Stimulated activated naive B cell treated with anti-CD40 and anti-IgM and Interleukin-4, amounts not matched to agents 10 μg/mL and 1 μg/mL and 100 μg/mL, for 72 hours (primary cell): Measurements from ENCODE around the gene ZNF747.
A peak's percentile ranks its signal among the peaks of the same experiment; 100 is the strongest.

ENCODE experiments used
- ATAC-seq, 2 donors: fragments of 150-1000 bp; cut with Tn5 transposase; replicated peaks; 2 replicates each; pipeline ENCODE4 v1.10.0; 2021; ENCODE audit warnings: moderate library complexity in 1 of 2
- DNase-seq: peaks from one replicate; pipeline ENCODE4 v3.0.0; 2021
- H3K27ac Mint-ChIP-seq: one replicate; pipeline ENCODE4 v1.8.0; 2022; ENCODE audit warnings: mild to moderate bottlenecking, mixed read lengths
- H3K27me3 Mint-ChIP-seq, 2 donors: one replicate each; pipeline ENCODE4 v1.8.0; 2022; ENCODE audit warnings: mixed read lengths in 2 of 2
- H3K36me3 Mint-ChIP-seq, 2 donors: one replicate each; pipeline ENCODE4 v1.8.0; 2022; ENCODE audit warnings: mixed read lengths in 2 of 2, mild to moderate bottlenecking in 1 of 2
- H3K4me1 Mint-ChIP-seq, 2 donors: one replicate each; pipeline ENCODE4 v1.8.0; 2022; ENCODE audit warnings: mixed read lengths in 2 of 2, mild to moderate bottlenecking in 1 of 2
- H3K4me3 Mint-ChIP-seq, 2 donors: one replicate each; pipeline ENCODE4 v1.8.0; 2022; ENCODE audit warnings: mild to moderate bottlenecking in 2 of 2, mixed read lengths in 2 of 2, moderate library complexity in 1 of 2
- H3K9me3 Mint-ChIP-seq, 2 donors: one replicate each; pipeline ENCODE4 v1.8.0; 2022; ENCODE audit warnings: mixed read lengths in 2 of 2, mild to moderate bottlenecking in 1 of 2

The ZNF747 gene

GRCh38 chr16:30533146-30533522 is 1.5 kb downstream of the ZNF747 start:
- Mint-ChIP-seq H3K27me3 (no peaks in the 10 kb centered on the region), H3K4me3 (peak overlapping the region; percentile 80 to 100), H3K9me3 (no peaks in the 10 kb centered on the region), H3K27ac (peak overlapping the region; percentile 84), H3K4me1 (peaks cover 17 to 56% of the 10 kb centered on the region in 2 donors), H3K36me3 (peaks cover 29 to 37% of the 10 kb centered on the region in 2 donors)
- DNase-seq, result no peak
- ATAC-seq, result no peak

GRCh38 chr16:30532285-30533145 is 2.1 kb downstream of the ZNF747 start:
- Mint-ChIP-seq H3K4me3 (peak overlapping the region in 1 of 2 donors; percentile 80), H3K27ac (peak overlapping the region; percentile 84), H3K4me1 (peaks cover 22 to 62% of the 10 kb centered on the region in 2 donors), H3K9me3 (no peaks in the 10 kb centered on the region), H3K36me3 (peaks cover 27 to 30% of the 10 kb centered on the region in 2 donors), H3K27me3 (no peaks in the 10 kb centered on the region)
- ATAC-seq (no peak), DNase-seq (no peak)

- ATAC-seq, result no peak
- Mint-ChIP-seq H3K4me1 (peaks cover 24 to 56% of the 10 kb centered on the region in 2 donors), H3K27ac (peak overlapping the region; percentile 59), H3K4me3 (no peak overlapping the region), H3K9me3 (no peaks in the 10 kb centered on the region), H3K36me3 (peaks cover 13 to 16% of the 10 kb centered on the region in 2 donors), H3K27me3 (no peaks in the 10 kb centered on the region)
- DNase-seq, result no peak
These were observed 4.3 kb downstream of the ZNF747 start for GRCh38 chr16:30530163-30531037.

GRCh38 chr16:30528799-30529457 is 5.7 kb downstream of the ZNF747 start:
- Mint-ChIP-seq H3K4me3 (peak overlapping the region in 1 of 2 donors; percentile 37), H3K27me3 (no peaks in the 10 kb centered on the region), H3K4me1 (peaks cover 29 to 66% of the 10 kb centered on the region in 2 donors), H3K36me3 (peaks cover 7 to 20% of the 10 kb centered on the region in 2 donors), H3K9me3 (no peaks in the 10 kb centered on the region), H3K27ac (peak overlapping the region; percentile 96)
- DNase-seq, result no peak
- ATAC-seq, result no peak

GRCh38 chr16:30527635-30528178 is 7.0 kb downstream of the ZNF747 start:
- DNase-seq, result peak; percentile 59
- H3K27ac Mint-ChIP-seq, result peak overlapping the region; percentile 96
- H3K4me3 Mint-ChIP-seq, result peak overlapping the region; percentile 89 to 93
- ATAC-seq, result peak; percentile 54 to 56
- H3K27me3 Mint-ChIP-seq, result no peaks in the 10 kb centered on the region
- peaks cover 7 to 17% of the 10 kb centered on the region in 2 donors for H3K36me3 Mint-ChIP-seq
- H3K4me1 Mint-ChIP-seq, result peaks cover 26 to 63% of the 10 kb centered on the region in 2 donors
- H3K9me3 Mint-ChIP-seq, result no peaks in the 10 kb centered on the region

- Mint-ChIP-seq H3K9me3 (no peaks in the 10 kb centered on the region), H3K27ac (peak overlapping the region; percentile 96), H3K4me3 (peak overlapping the region; percentile 89 to 93), H3K36me3 (peaks cover 12 to 20% of the 10 kb centered on the region in 2 donors), H3K4me1 (peaks cover 29 to 63% of the 10 kb centered on the region in 2 donors), H3K27me3 (no peaks in the 10 kb centered on the region)
- DNase-seq, result peak; percentile 98
- ATAC-seq, result peak; percentile 83 to 85
These were observed 7.6 kb downstream of the ZNF747 start for GRCh38 chr16:30526823-30527634.

- Mint-ChIP-seq H3K4me1 (peaks cover 29 to 63% of the 10 kb centered on the region in 2 donors), H3K36me3 (peaks cover 16 to 17% of the 10 kb centered on the region in 2 donors), H3K27ac (peak within 1 kb of the TSS; percentile 96), H3K9me3 (no peaks in the 10 kb centered on the region), H3K27me3 (no peaks in the 10 kb centered on the region), H3K4me3 (peak within 1 kb of the TSS; percentile 90 to 93)
- DNase-seq (peak; percentile 41), ATAC-seq (peak; percentile 23 to 27)
These were observed 8.4 kb downstream of the ZNF747 start, which contains the start of gene ZNF768 for GRCh38 chr16:30526137-30526822. ZNF768 (minus strand) TSS chr16:30526566; CDS start chr16:30526413, 153 bp downstream.

- Mint-ChIP-seq H3K4me3 (peak overlapping the region; percentile 90 to 93), H3K9me3 (no peaks in the 10 kb centered on the region), H3K36me3 (peaks cover 13 to 15% of the 10 kb centered on the region in 2 donors), H3K27me3 (no peaks in the 10 kb centered on the region), H3K4me1 (peaks cover 29 to 60% of the 10 kb centered on the region in 2 donors), H3K27ac (peak overlapping the region; percentile 90)
- DNase-seq (no peak), ATAC-seq (no peak)
These were observed 8.9 kb downstream of the ZNF747 start for GRCh38 chr16:30525844-30526136.

GRCh38 chr16:30524575-30525568 is 9.8 kb downstream of the ZNF747 start:
- peak overlapping the region; percentile 42 to 68 for H3K4me3 Mint-ChIP-seq
- DNase-seq (no peak), ATAC-seq (no peak)
- no peaks in the 10 kb centered on the region for H3K9me3 Mint-ChIP-seq
- H3K27me3 Mint-ChIP-seq, result no peaks in the 10 kb centered on the region
- H3K36me3 Mint-ChIP-seq, result peaks cover 19 to 20% of the 10 kb centered on the region in 2 donors
- peak overlapping the region; percentile 67 for H3K27ac Mint-ChIP-seq
- peaks cover 29 to 54% of the 10 kb centered on the region in 2 donors for H3K4me1 Mint-ChIP-seq

GRCh38 chr16:30523768-30524574 is 10.7 kb downstream of the ZNF747 start:
- DNase-seq, result no peak
- peaks cover 28% of the 10 kb centered on the region in 2 donors for H3K36me3 Mint-ChIP-seq
- peaks cover 28 to 46% of the 10 kb centered on the region in 2 donors for H3K4me1 Mint-ChIP-seq
- peak overlapping the region; percentile 42 for H3K27ac Mint-ChIP-seq
- H3K9me3 Mint-ChIP-seq, result no peaks in the 10 kb centered on the region
- no peaks in the 10 kb centered on the region for H3K27me3 Mint-ChIP-seq
- ATAC-seq, result no peak
- H3K4me3 Mint-ChIP-seq, result peak overlapping the region; percentile 7 to 68
